ENCODE results near the gene UBB. TPM values are rescaled to one million over a fixed set of nuclear protein-coding genes. Genes with fewer than 3 reads are reported as not detected.

Gene UBB
- total RNA-seq, 1 experiment from 2014 or later = 2,044 TPM

DNA sequence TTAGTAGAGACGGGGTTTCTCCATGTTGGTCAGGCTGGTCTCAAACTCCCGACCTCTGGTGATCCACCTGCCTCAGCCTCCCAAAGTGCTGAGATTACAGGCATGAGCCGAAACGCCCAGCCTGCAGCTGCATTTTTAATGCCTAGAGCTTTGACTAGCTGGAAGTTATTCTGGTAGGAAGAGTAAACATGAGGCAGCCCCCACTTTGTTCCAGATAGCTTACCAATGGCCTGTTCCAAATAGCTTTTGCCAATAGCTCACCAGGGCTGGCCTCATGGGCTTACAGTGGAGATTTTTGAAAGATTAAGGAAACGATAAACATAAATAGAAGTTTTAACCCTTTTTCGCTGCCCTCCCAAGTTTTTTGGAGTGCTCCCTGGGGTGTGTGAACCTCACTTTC lies 44.3 kb downstream of the UBB start:
- peaks cover 8% of the 10 kb centered on the region; the same call in 1 of the 2 replicates for H3F3A ChIP-seq (ENCODE audit: insufficient read depth, low read depth)
- TF ChIP-seq, protein P1, sequence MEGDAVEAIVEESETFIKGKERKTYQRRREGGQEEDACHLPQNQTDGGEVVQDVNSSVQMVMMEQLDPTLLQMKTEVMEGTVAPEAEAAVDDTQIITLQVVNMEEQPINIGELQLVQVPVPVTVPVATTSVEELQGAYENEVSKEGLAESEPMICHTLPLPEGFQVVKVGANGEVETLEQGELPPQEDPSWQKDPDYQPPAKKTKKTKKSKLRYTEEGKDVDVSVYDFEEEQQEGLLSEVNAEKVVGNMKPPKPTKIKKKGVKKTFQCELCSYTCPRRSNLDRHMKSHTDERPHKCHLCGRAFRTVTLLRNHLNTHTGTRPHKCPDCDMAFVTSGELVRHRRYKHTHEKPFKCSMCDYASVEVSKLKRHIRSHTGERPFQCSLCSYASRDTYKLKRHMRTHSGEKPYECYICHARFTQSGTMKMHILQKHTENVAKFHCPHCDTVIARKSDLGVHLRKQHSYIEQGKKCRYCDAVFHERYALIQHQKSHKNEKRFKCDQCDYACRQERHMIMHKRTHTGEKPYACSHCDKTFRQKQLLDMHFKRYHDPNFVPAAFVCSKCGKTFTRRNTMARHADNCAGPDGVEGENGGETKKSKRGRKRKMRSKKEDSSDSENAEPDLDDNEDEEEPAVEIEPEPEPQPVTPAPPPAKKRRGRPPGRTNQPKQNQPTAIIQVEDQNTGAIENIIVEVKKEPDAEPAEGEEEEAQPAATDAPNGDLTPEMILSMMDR (conservative IDR thresholded peaks at IDR 0.05) = no peak
- no peak for TF ChIP-seq EZH2 (IDR thresholded peaks at IDR 0.05; ENCODE audit: low read depth)
- no peak for DNase-seq
- H3K36me3 ChIP-seq (ENCODE audit: low read depth) = no peaks in the 10 kb centered on the region
- H3K9me2 ChIP-seq (ENCODE audit: insufficient read depth) = no peaks in the 10 kb centered on the region
- peaks cover 9% of the 10 kb centered on the region for H3K4me1 ChIP-seq (replicated peaks; ENCODE audit: insufficient read depth)
- no peak overlapping the region for H3K4me2 ChIP-seq
- CTCF ChIA-PET = no interaction called here
- no peak overlapping the region for H3K27ac ChIP-seq
- POLR2A ChIA-PET (ENCODE audit: unreplicated experiment) = no interaction called here
- H3K79me2 ChIP-seq (ENCODE audit: low read depth) = no peaks in the 10 kb centered on the region
- intact Hi-C loops (cut with micrococcal nuclease; ENCODE audit: unreplicated experiment) = no loop called here
- H3K27me3 ChIP-seq (ENCODE audit: insufficient read depth, low read depth) = no peaks in the 10 kb centered on the region
- no TSS peak for BruUV-seq (replicated peaks)
- H4K20me1 ChIP-seq (ENCODE audit: insufficient read depth) = no peaks in the 10 kb centered on the region
- no peak overlapping the region for H3K4me3 ChIP-seq
- H3K9me3 ChIP-seq (ENCODE audit: insufficient read depth, low read depth) = no peaks in the 10 kb centered on the region
- H2AFZ ChIP-seq = no peak overlapping the region

DNA sequence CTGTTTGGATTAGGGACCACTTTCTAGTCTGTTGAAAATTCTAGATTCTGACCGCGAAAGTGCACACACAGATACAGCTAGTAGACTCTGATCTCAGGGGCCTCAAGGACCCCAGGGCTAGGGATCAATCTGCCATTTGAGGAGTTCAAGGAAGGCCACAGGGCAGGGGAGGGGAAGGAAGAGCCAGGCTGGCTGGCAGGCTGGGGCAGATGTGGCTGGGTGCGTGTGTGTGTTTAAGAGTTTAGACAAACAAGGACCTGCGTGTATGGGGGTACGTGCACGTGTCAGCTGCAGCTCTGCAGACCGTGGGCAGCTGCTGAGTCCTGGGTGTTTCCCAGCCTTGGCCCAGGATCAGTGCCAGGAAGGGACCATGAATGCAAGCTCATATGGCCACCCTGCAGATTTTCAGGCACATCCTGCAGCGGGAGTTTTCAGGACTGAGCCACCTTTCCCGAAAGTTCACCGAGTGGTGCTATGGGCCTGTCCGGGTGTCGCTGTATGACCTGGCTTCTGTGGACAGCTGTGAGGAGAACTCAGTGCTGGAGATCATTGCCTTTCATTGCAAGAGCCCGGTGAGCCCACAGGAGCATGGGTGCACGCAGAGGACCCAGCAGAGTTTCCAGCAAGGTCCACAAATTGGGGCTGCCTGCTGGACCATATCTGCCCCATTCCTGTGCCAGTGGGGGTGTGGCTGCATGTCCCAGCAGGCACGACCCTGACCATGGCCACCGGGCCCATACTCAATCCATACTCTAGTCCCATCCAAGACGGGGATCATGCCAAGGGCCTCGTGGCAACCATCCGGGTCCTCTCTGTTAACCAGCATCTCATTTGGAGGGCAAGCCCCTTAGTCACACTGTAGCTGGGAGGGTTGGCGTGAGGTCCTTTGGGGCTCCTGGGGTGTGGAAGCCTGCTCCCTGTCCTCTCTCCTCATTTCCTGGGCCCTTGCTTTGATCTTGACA lies 45.1 kb downstream of the UBB start:
- H3K79me2 ChIP-seq (ENCODE audit: low read depth) = no peaks in the 10 kb centered on the region
- no peak overlapping the region for H3K4me2 ChIP-seq
- H3K4me1 ChIP-seq (replicated peaks; ENCODE audit: insufficient read depth) = peaks cover 2% of the 10 kb centered on the region
- no peaks in the 10 kb centered on the region for H3K36me3 ChIP-seq (ENCODE audit: low read depth)
- H2AFZ ChIP-seq = no peak overlapping the region
- no peaks in the 10 kb centered on the region; the same call in 1 of the 2 replicates for H3F3A ChIP-seq (ENCODE audit: insufficient read depth, low read depth)
- no TSS peak for BruUV-seq (replicated peaks)
- no peak for TF ChIP-seq EZH2 (IDR thresholded peaks at IDR 0.05; ENCODE audit: low read depth)
- TF ChIP-seq, protein P1 (conservative IDR thresholded peaks at IDR 0.05) = no peak
- H3K27me3 ChIP-seq (ENCODE audit: insufficient read depth, low read depth) = no peaks in the 10 kb centered on the region
- H3K4me3 ChIP-seq = no peak overlapping the region
- DNase-seq = no peak
- no peaks in the 10 kb centered on the region for H3K9me2 ChIP-seq (ENCODE audit: insufficient read depth)
- H3K27ac ChIP-seq = no peak overlapping the region
- no peaks in the 10 kb centered on the region for H4K20me1 ChIP-seq (ENCODE audit: insufficient read depth)
- ChIA-PET POLR2A (ENCODE audit: unreplicated experiment) (no interaction called here), CTCF (no interaction called here)
- intact Hi-C loops (cut with micrococcal nuclease; ENCODE audit: unreplicated experiment) = no loop called here
- no peaks in the 10 kb centered on the region for H3K9me3 ChIP-seq (ENCODE audit: insufficient read depth, low read depth)

DNA sequence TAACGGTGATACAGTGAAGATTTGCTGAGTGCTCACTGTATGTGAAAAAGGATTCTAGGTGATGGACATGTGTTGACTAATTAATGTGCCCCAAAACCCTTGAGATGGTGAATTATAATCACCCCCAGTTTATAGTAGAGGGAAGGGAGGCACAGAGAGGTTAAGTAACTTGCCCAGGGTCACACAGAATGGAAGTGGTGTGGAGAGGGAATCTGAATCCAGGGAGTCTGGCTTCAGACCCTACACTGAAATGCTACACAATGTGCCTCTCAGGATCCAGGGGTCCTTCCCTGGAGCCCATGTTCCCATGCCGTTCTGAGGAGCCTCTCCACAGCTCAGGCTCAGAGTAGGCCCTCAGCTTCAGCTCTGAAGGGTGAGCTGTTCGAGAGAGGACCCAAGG lies 46.1 kb downstream of the UBB start:
- H3K36me3 ChIP-seq (ENCODE audit: low read depth) = no peaks in the 10 kb centered on the region
- ChIA-PET CTCF (no interaction called here), POLR2A (ENCODE audit: unreplicated experiment) (no interaction called here)
- H2AFZ ChIP-seq = no peak overlapping the region
- H3K79me2 ChIP-seq (ENCODE audit: low read depth) = no peaks in the 10 kb centered on the region
- no peaks in the 10 kb centered on the region for H3K9me2 ChIP-seq (ENCODE audit: insufficient read depth)
- H3F3A ChIP-seq (ENCODE audit: insufficient read depth, low read depth) = no peaks in the 10 kb centered on the region
- no peaks in the 10 kb centered on the region for H4K20me1 ChIP-seq (ENCODE audit: insufficient read depth)
- no peak overlapping the region for H3K27ac ChIP-seq
- intact Hi-C loops (cut with micrococcal nuclease; ENCODE audit: unreplicated experiment) = no loop called here
- no TSS peak for BruUV-seq (replicated peaks)
- TF ChIP-seq EZH2 (IDR thresholded peaks at IDR 0.05; ENCODE audit: low read depth) = no peak
- no peaks in the 10 kb centered on the region for H3K27me3 ChIP-seq (ENCODE audit: insufficient read depth, low read depth)
- no peak overlapping the region for H3K4me2 ChIP-seq
- no peaks in the 10 kb centered on the region for H3K4me1 ChIP-seq (replicated peaks; ENCODE audit: insufficient read depth)
- H3K4me3 ChIP-seq = no peak overlapping the region
- H3K9me3 ChIP-seq (ENCODE audit: insufficient read depth, low read depth) = no peaks in the 10 kb centered on the region
- no peak for DNase-seq
